ENCODE results near the gene NFKBIB. TPM values are rescaled to one million over a fixed set of nuclear protein-coding genes. Genes with fewer than 3 reads are reported as not detected.

The NFKBIB gene
- total and polyA plus RNA-seq, 7 donors: 13.8 to 63.9 (median 20.2) TPM

DNA sequence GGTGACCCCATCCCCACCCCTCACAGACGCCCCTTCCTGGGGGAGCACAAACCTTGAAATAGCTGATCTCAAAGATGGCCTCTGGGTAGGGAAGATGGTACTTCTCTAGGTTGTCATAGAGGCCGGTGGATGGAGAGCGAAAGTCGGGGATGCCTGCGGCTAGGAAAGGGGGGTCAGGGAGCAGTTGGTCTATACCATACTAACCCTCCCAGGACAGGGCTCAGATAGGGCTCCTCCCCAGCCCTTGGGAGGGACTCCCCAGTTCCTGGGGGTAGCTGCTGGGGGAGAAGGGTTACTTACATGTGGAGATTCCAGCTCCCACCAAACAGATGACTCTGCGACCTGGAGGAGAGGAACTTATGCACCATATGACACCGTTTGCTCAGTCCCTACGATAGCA, 10.0 kb upstream of the NFKBIB start:
- H3K36me3 ChIP-seq: peaks cover 10 to 49% (median 21%) of the 10 kb centered on the region in 4 donors
- 93 to 95% methylated on average over 8 of the region's 8 CpGs for WGBS, 2 donors

DNA sequence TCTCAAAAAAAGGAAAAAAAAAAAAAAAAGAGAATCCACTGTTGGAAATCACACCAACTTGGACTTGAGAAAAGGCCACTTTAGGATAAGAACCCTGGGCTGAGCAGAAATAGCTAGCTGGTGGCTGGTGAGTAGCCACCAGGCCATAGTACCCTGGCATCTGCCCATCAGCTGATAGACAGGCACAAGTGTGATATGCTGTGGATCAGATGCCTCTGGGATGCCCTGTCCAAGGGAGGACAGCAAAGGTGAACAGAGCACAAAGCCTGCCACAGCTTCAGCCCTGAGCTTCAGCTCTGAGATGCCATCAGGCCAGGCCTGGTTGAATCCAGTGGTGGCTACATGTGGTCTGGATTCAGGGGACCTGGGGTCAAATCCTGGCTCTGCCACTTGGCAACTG, 9.1 kb upstream of the NFKBIB start:
- Histone ChIP-seq H3K27me3 (no peaks in the 10 kb centered on the region), H3K27ac (no peak overlapping the region), H3K9me3 (no peaks in the 10 kb centered on the region), H3K36me3 (peaks cover 10 to 49% (median 21%) of the 10 kb centered on the region in 4 donors), H3K4me3 (no peak overlapping the region), H3K4me1 (peaks cover 0 to 27% (median 12%) of the 10 kb centered on the region in 4 donors)
- TF ChIP-seq, protein P1, sequence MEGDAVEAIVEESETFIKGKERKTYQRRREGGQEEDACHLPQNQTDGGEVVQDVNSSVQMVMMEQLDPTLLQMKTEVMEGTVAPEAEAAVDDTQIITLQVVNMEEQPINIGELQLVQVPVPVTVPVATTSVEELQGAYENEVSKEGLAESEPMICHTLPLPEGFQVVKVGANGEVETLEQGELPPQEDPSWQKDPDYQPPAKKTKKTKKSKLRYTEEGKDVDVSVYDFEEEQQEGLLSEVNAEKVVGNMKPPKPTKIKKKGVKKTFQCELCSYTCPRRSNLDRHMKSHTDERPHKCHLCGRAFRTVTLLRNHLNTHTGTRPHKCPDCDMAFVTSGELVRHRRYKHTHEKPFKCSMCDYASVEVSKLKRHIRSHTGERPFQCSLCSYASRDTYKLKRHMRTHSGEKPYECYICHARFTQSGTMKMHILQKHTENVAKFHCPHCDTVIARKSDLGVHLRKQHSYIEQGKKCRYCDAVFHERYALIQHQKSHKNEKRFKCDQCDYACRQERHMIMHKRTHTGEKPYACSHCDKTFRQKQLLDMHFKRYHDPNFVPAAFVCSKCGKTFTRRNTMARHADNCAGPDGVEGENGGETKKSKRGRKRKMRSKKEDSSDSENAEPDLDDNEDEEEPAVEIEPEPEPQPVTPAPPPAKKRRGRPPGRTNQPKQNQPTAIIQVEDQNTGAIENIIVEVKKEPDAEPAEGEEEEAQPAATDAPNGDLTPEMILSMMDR (IDR thresholded peaks at IDR 0.05): no peak
- TF ChIP-seq POLR2AphosphoS5 (IDR thresholded peaks at IDR 0.05) (no peak), EP300 (IDR thresholded peaks at IDR 0.05) (no peak), POLR2A (IDR thresholded peaks at IDR 0.05) (no peak)
- no peak for DNase-seq
- intact Hi-C loops (cut with DNase I): no loop called here

More for the DNA sequence above, 10.0 kb upstream of the NFKBIB start:
- H3K27me3 ChIP-seq: no peaks in the 10 kb centered on the region
- intact Hi-C loops (cut with DNase I): no loop called here
- H3K4me1 ChIP-seq: peaks cover 0 to 22% (median 9%) of the 10 kb centered on the region in 4 donors
- H3K9me3 ChIP-seq: no peaks in the 10 kb centered on the region
- H3K27ac ChIP-seq: no peak overlapping the region
- DNase-seq: no peak
- no peak for TF ChIP-seq EP300 (IDR thresholded peaks at IDR 0.05)
- TF ChIP-seq POLR2A (IDR thresholded peaks at IDR 0.05): no peak
- TF ChIP-seq POLR2AphosphoS5 (IDR thresholded peaks at IDR 0.05): no peak
- TF ChIP-seq, protein P1 (IDR thresholded peaks at IDR 0.05): no peak
- no peak overlapping the region for H3K4me3 ChIP-seq

DNA sequence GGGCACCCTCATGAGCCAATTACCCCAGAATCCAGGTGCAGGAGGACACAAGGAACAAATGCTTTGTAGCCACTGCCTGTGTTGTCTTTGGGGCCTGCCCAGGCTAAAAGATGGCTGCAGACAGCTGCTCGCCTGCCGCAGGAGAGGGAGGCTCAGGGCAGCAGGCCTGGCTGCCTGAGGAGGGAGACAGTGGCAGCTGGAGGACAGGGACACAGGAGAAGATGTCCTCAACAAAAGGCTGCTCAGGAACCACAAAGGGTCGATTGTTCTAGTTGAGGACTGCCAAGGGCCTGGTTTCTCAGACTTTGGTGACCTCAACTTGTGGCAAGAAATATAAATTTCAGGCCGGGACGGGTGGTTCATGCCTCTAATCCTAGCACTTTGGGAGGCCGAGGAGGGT, 8.0 kb upstream of the NFKBIB start:
- H3K27ac ChIP-seq: no peak overlapping the region

DNA sequence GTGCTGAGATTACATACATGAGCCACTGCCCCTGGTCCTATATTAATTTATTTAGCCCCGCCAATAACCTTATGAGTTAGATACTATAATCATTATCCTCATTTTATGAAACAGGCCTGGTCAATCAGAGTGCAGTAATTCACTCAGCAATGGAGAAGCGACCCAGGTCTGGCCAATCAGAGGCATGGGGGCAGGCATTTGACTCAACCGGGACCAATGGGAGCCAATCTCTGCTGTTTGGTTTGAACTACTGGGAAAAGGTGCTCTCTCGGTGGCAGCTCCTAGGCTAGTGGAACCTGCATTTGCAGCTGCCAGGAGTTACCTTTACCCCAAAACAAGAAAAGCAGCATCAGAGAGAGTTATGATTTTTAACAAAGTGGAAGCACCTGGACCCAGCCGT, 6.9 kb upstream of the NFKBIB start:
- no peak overlapping the region for H3K27ac ChIP-seq
- H3K4me1 ChIP-seq: peaks cover 0 to 34% (median 17%) of the 10 kb centered on the region in 4 donors
- peaks cover 10 to 46% (median 21%) of the 10 kb centered on the region in 4 donors for H3K36me3 ChIP-seq
- H3K27me3 ChIP-seq: no peaks in the 10 kb centered on the region
- TF ChIP-seq POLR2AphosphoS5 (IDR thresholded peaks at IDR 0.05) (no peak), POLR2A (IDR thresholded peaks at IDR 0.05) (no peak), EP300 (IDR thresholded peaks at IDR 0.05) (no peak)
- TF ChIP-seq, protein P1 (IDR thresholded peaks at IDR 0.05): no peak
- no peak for DNase-seq
- H3K4me3 ChIP-seq: no peak overlapping the region
- intact Hi-C loops (cut with DNase I): no loop called here
- WGBS, 2 donors: 84 to 88% methylated on average over 5 of the region's 5 CpGs
- no peaks in the 10 kb centered on the region for H3K9me3 ChIP-seq

More for the DNA sequence above, 8.0 kb upstream of the NFKBIB start:
- no peak overlapping the region for H3K4me3 ChIP-seq
- H3K4me1 ChIP-seq: peaks cover 0 to 27% (median 7%) of the 10 kb centered on the region in 4 donors
- no peaks in the 10 kb centered on the region for H3K9me3 ChIP-seq
- no peaks in the 10 kb centered on the region for H3K27me3 ChIP-seq
- TF ChIP-seq POLR2AphosphoS5 (IDR thresholded peaks at IDR 0.05) (no peak), EP300 (IDR thresholded peaks at IDR 0.05) (no peak), POLR2A (IDR thresholded peaks at IDR 0.05) (no peak)
- TF ChIP-seq, protein P1 (IDR thresholded peaks at IDR 0.05): no peak
- 93 to 94% methylated on average over 6 of the region's 6 CpGs for WGBS, 2 donors
- peaks cover 10 to 49% (median 21%) of the 10 kb centered on the region in 4 donors for H3K36me3 ChIP-seq
- intact Hi-C loops (cut with DNase I): no loop called here
- DNase-seq: no peak

DNA sequence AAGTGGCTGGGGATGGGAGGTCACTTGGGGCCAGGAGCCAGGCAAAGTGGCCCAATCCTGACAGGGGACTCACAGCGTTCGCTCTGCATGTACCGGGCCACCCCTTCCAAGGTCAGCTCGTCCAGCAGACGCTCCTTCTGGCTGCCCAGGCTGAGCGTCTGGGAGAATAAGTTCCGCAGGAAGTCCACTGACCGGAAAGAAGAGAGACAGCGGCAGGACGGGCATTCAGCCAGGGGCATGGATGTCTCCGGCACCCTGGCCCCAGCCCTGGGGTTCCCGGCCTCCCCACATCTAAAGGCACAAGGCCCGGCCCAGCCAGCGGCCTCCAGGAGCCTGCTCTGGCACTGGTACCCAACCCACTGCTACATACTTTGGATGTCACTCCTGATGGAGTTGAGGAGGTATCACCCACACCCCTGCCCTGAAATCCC, 6.4 kb upstream of the NFKBIB start:
- Histone ChIP-seq H3K27ac (no peak overlapping the region), H3K4me1 (peaks cover 0 to 39% (median 22%) of the 10 kb centered on the region in 4 donors), H3K27me3 (no peaks in the 10 kb centered on the region), H3K36me3 (peaks cover 10 to 41% (median 19%) of the 10 kb centered on the region in 4 donors), H3K9me3 (no peaks in the 10 kb centered on the region), H3K4me3 (no peak overlapping the region)
- intact Hi-C loops (cut with DNase I): no loop called here
- WGBS, 2 donors: 92 to 96% methylated on average over 14 of the region's 14 CpGs
- no peak for DNase-seq
- no peak for TF ChIP-seq POLR2A (IDR thresholded peaks at IDR 0.05)
- no peak for TF ChIP-seq EP300 (IDR thresholded peaks at IDR 0.05)
- TF ChIP-seq, protein P1 (IDR thresholded peaks at IDR 0.05): no peak
- TF ChIP-seq POLR2AphosphoS5 (IDR thresholded peaks at IDR 0.05): no peak
